HepG2 (cell line): ENCODE results near the gene VAPA. TPM values are rescaled to one million over a fixed set of nuclear protein-coding genes. Genes with fewer than 3 reads are reported as not detected.
A peak's percentile ranks its signal among the peaks of the same experiment; 100 is the strongest.

Experiments used
- ATAC-seq: fragments of 200-7000 bp; cut with Tn5 transposase; 3 replicates; pipeline ENCODE4 v1.9.1; 2020; ENCODE audit warnings: mild to moderate bottlenecking, moderate library complexity
- BruUV-seq: library from RNA; stranded (reverse); fragments of 400-500 nt; replicated peaks from 2 replicates; lab custom pipeline; 2021; lab: Mats Ljungman, UMichigan
- CTCF ChIA-PET: fragments of 300-600 bp; formaldehyde crosslinking; extraction: SDS; loops from one replicate; lab custom pipeline; 2021; ENCODE audit warnings: low total read pairs, inconsistent platforms, low intra/inter-chr PET ratio; lab: Yijun Ruan, JAX
- POLR2A ChIA-PET: fragments of 350-600 bp; sonication (Branson Sonifier 250); formaldehyde crosslinking; loops from one replicate; lab custom pipeline; 2020; ENCODE audit warnings: antibody characterized with exemption, inconsistent platforms; lab: Yijun Ruan, JAX
- DNase-seq: peaks from one replicate; pipeline ENCODE4 v3.0.0-alpha.2; 2015; ENCODE audit warnings: low spot score
- FAIRE-seq: peaks from 3 replicates; lab custom pipeline; 2011; peaks lifted over from hg19 to GRCh38; lab: Jason Lieb, UNC
- H2AFZ ChIP-seq: one replicate; pipeline ENCODE4 v1.6.1; 2011; ENCODE audit warnings: low read length, inconsistent platforms
- H3K27ac ChIP-seq: fragments of 300-600 bp; 3 replicates; pipeline ENCODE4 v1.8.0; 2011; ENCODE audit warnings: mixed run types, mild to moderate bottlenecking, mixed read lengths, low read length, inconsistent platforms; ENCODE audit not compliant: insufficient read depth; ENCODE audit errors: extremely low read length
- H3K27me3 ChIP-seq, 2 experiments: fragments of 200-600 bp in 1 of 2; 2 replicates in 1 of 2; 3 replicates in 1 of 2; pipeline versions ENCODE4 v1.6.0 to v1.8.0; 2011; ENCODE audit warnings: low read length in 2 of 2, mild to moderate bottlenecking in 2 of 2, moderate library complexity in 2 of 2, inconsistent platforms in 1 of 2; ENCODE audit not compliant: insufficient read depth in 2 of 2, control insufficient read depth in 1 of 2
- H3K36me3 ChIP-seq, 2 experiments: fragments of 200-600 bp in 1 of 2; replicated peaks in 1 of 2; 2 replicates in 1 of 2; 3 replicates in 1 of 2; pipeline versions ENCODE4 v1.5.1 to v1.8.0; 2011; ENCODE audit warnings: low read length in 2 of 2, inconsistent platforms in 1 of 2; ENCODE audit not compliant: insufficient read depth in 2 of 2, control insufficient read depth in 1 of 2
- H3K4me1 ChIP-seq: 2 replicates; pipeline ENCODE4 v1.5.1; 2012; ENCODE audit warnings: low read length, inconsistent platforms; ENCODE audit not compliant: insufficient read depth
- H3K4me2 ChIP-seq: 2 replicates; pipeline ENCODE4 v1.6.0; 2011; ENCODE audit warnings: low read depth, low read length, inconsistent platforms
- H3K4me3 ChIP-seq, 3 experiments: fragments of 200-600 bp in 1 of 3; sonication (generic), shearing (Covaris generic) in 1 of 3; replicated peaks in 1 of 3; 2 replicates each; pipeline ENCODE4 v1.5.1; 2011 to 2016; ENCODE audit warnings: low read length in 3 of 3, inconsistent platforms in 2 of 3, low read depth in 2 of 3, mild to moderate bottlenecking in 2 of 3, control low read depth in 1 of 3, mixed read lengths in 1 of 3; ENCODE audit not compliant: insufficient read depth in 1 of 3
- H3K79me2 ChIP-seq: one replicate; pipeline ENCODE4 v1.6.1; 2011; ENCODE audit warnings: low read length, inconsistent platforms; ENCODE audit not compliant: insufficient read depth
- H3K9ac ChIP-seq: 2 replicates; pipeline ENCODE4 v1.6.0; 2011; ENCODE audit warnings: mild to moderate bottlenecking, low read depth, low read length, inconsistent platforms; ENCODE audit not compliant: insufficient read depth
- H3K9me3 ChIP-seq: 2 replicates; pipeline ENCODE4 v1.5.1; 2012; ENCODE audit warnings: mild to moderate bottlenecking, low read length
- H4K20me1 ChIP-seq: 2 replicates; pipeline ENCODE4 v1.6.0; 2011; ENCODE audit warnings: inconsistent platforms, mild to moderate bottlenecking, low read length, moderate library complexity; ENCODE audit not compliant: insufficient read depth
- CCAR2 ChIP-seq: fragments of 200-400 bp; formaldehyde crosslinking; optimal IDR thresholded peaks from 2 replicates; pipeline ENCODE3; 2018; ENCODE audit warnings: low read depth, mild to moderate bottlenecking, low read length, moderate library complexity
- POLR2AphosphoS5 ChIP-seq: IDR thresholded peaks from 2 replicates; pipeline ENCODE4 v1.6.1; 2012; ENCODE audit warnings: low read depth, low read length
- TBL1XR1 ChIP-seq: fragments of 150-350 bp; IDR thresholded peaks from 2 replicates; pipeline ENCODE4 v1.6.1; 2014; ENCODE audit warnings: borderline replicate concordance, low read length; ENCODE audit not compliant: partially characterized antibody
- ZBTB40 ChIP-seq, 2 experiments: fragments of 450-650 bp in 1 of 2; sonication (generic) in 1 of 2; formaldehyde crosslinking in 1 of 2; IDR thresholded peaks; 2 replicates each; pipeline versions ENCODE4 v1.6.1 to v1.8.0; 2016 to 2022; ENCODE audit warnings: antibody characterized with exemption in 1 of 2, mild to moderate bottlenecking in 1 of 2, missing genetic modification reagents in 1 of 2
- ZNF205 ChIP-seq: IDR thresholded peaks from 2 replicates; pipeline ENCODE4 v1.6.1; 2018; ENCODE audit warnings: missing biosample characterization, missing genetic modification reagents
- ZNF431 ChIP-seq: sonication (generic); formaldehyde crosslinking; IDR thresholded peaks from 2 replicates; pipeline ENCODE4 v1.9.0; 2022; ENCODE audit warnings: missing genetic modification reagents, low read depth, mild to moderate bottlenecking, borderline replicate concordance
- WGBS: methylation state at CpG from one replicate; pipeline ENCODE4 v1.1.6; 2017; ENCODE audit warnings: low lambda C conversion rate; 5-methylcytosine and 5-hydroxymethylcytosine counted together
- in situ Hi-C: cut with HindIII; loops from 2 replicates; pipeline ENCODE4 v1.10.0; 2017; ENCODE audit warnings: low pct_unique_long_range_greater_than_20kb; ENCODE audit not compliant: extremely low pct_ligation_motif_present
- intact Hi-C: fragments of 100-400 bp; cut with micrococcal nuclease; formaldehyde crosslinking; loops from one replicate; pipeline ENCODE4 v1.10.0; 2022; ENCODE audit not compliant: unreplicated experiment
- polyA plus RNA-seq, 8 experiments: library from polyadenylated mRNA; depleted of rRNA in 3 of 8; stranded (reverse) in 7 of 8; unstranded in 1 of 8; fragments of >200 nt; fragmentation: Illumina TruSeq in 4 of 8; extraction: Trizol in 4 of 8; gene quantifications; 2 replicates each; pipeline versions ENCODE4 v1.2.1 to v1.2.3, GENCODE V29; 2011 to 2016; ENCODE audit warnings: low read depth in 4 of 8, missing spikeins in 1 of 8, mixed read lengths in 1 of 8; ENCODE audit not compliant: insufficient read depth in 1 of 8
- total RNA-seq, 5 experiments: library from RNA; depleted of rRNA; stranded (reverse); fragments of >200 nt; fragmentation: Illumina TruSeq; extraction: Trizol; gene quantifications; 2 replicates each; pipeline ENCODE4 v1.2.3, GENCODE V29; 2016; ENCODE audit warnings: low read depth in 1 of 5
- TF ChIP-seq, protein P1 (sequence below): sonication (generic); formaldehyde crosslinking; IDR thresholded peaks from 2 replicates; pipeline ENCODE4 v1.4.0; 2020; ENCODE audit warnings: mild to moderate bottlenecking, missing genetic modification reagents, borderline replicate concordance
- TF ChIP-seq, protein P2 (sequence below): sonication (generic); formaldehyde crosslinking; IDR thresholded peaks from 2 replicates; pipeline ENCODE4 v1.5.0; 2020; ENCODE audit warnings: mild to moderate bottlenecking, low read depth, missing genetic modification reagents, borderline replicate concordance

The VAPA gene
- total and polyA plus RNA-seq, 2 of the 13 experiments (the other 11 are each of a cell fraction or from before 2014, with no cell fraction given): 167 to 294 TPM

GRCh38 chr18:9878783-9879242 is 35.0 kb upstream of the VAPA start:
- FAIRE-seq (no peak), DNase-seq (no peak), ATAC-seq (no peak)
- ChIA-PET POLR2A (no interaction called here), CTCF (no interaction called here)
- 95% methylated on average over 6 of the region's 6 CpGs for WGBS
- Histone ChIP-seq H3K36me3 (no peaks in the 10 kb centered on the region), H3K4me1 (peaks cover 17% of the 10 kb centered on the region), H3K79me2 (no peaks in the 10 kb centered on the region), H3K4me3 (no peak overlapping the region), H3K27ac (no peak overlapping the region), H3K4me2 (no peak overlapping the region), H3K27me3 (no peaks in the 10 kb centered on the region), H3K9ac (no peak overlapping the region), H3K9me3 (no peaks in the 10 kb centered on the region), H2AFZ (no peak overlapping the region), H4K20me1 (no peaks in the 10 kb centered on the region)
- intact Hi-C loops (no loop called here), in situ Hi-C loops (no loop called here)
- TF ChIP-seq ZNF205 (CRISPR knock-in tag) (no peak), TBL1XR1 (no peak), ZBTB40 (IDR thresholded peaks at IDR 0.05) (peak; percentile 38; the same call in 1 of the 2 replicates), ZBTB40 (CRISPR knock-in tag; IDR thresholded peaks at IDR 0.05) (peak; percentile 94), ZNF431 (no peak), CCAR2 (no peak), POLR2AphosphoS5 (no peak)
- TF ChIP-seq, protein P1, sequence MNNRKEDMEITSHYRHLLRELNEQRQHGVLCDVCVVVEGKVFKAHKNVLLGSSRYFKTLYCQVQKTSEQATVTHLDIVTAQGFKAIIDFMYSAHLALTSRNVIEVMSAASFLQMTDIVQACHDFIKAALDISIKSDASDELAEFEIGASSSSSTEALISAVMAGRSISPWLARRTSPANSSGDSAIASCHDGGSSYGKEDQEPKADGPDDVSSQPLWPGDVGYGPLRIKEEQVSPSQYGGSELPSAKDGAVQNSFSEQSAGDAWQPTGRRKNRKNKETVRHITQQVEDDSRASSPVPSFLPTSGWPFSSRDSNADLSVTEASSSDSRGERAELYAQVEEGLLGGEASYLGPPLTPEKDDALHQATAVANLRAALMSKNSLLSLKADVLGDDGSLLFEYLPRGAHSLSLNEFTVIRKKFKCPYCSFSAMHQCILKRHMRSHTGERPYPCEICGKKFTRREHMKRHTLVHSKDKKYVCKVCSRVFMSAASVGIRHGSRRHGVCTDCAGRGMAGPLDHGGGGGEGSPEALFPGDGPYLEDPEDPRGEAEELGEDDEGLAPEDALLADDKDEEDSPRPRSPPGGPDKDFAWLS (CRISPR knock-in tag): no peak
- TF ChIP-seq, protein P2, sequence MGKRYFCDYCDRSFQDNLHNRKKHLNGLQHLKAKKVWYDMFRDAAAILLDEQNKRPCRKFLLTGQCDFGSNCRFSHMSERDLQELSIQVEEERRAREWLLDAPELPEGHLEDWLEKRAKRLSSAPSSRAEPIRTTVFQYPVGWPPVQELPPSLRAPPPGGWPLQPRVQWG (CRISPR knock-in tag): no peak
- BruUV-seq: no TSS peak
